Measurements from ENCODE around the gene MAPK4.

The MAPK4 gene

GRCh38 chr18:50711386-50711785, 151.5 kb downstream of the MAPK4 start:
- Histone ChIP-seq H3K27ac (ENCODE audit: low read length) (no peak overlapping the region), H3K36me3 (ENCODE audit: control insufficient read depth in 1 of 2, insufficient read depth in 2 of 2, low read length in 2 of 2) (peaks cover 0 to 10% of the 10 kb centered on the region in 2 donors), H3K27me3 (ENCODE audit: low read depth, low read length) (no peaks in the 10 kb centered on the region), H3K9me3 (ENCODE audit: control insufficient read depth in 1 of 2, low read length in 2 of 2) (peaks cover 0 to 4% of the 10 kb centered on the region in 2 donors), H3K4me3 (ENCODE audit: low read depth in 1 of 2, low read length in 2 of 2) (no peak overlapping the region), H3K4me1 (ENCODE audit: control insufficient read depth in 1 of 2, insufficient read depth in 2 of 2, low read length in 2 of 2) (peaks cover 0 to 6% of the 10 kb centered on the region in 2 donors)

GRCh38 chr18:50715919-50716318, 156.0 kb downstream of the MAPK4 start:
- Histone ChIP-seq H3K4me1 (ENCODE audit: control insufficient read depth in 1 of 2, insufficient read depth in 2 of 2, low read length in 2 of 2) (no peaks in the 10 kb centered on the region), H3K9me3 (ENCODE audit: control insufficient read depth in 1 of 2, low read length in 2 of 2) (peaks cover 0 to 4% of the 10 kb centered on the region in 2 donors), H3K27ac (ENCODE audit: low read length) (no peak overlapping the region), H3K27me3 (ENCODE audit: low read depth, low read length) (no peaks in the 10 kb centered on the region), H3K36me3 (ENCODE audit: control insufficient read depth in 1 of 2, insufficient read depth in 2 of 2, low read length in 2 of 2) (peaks cover 0 to 14% of the 10 kb centered on the region in 2 donors), H3K4me3 (ENCODE audit: low read depth in 1 of 2, low read length in 2 of 2) (no peak overlapping the region)

DNA sequence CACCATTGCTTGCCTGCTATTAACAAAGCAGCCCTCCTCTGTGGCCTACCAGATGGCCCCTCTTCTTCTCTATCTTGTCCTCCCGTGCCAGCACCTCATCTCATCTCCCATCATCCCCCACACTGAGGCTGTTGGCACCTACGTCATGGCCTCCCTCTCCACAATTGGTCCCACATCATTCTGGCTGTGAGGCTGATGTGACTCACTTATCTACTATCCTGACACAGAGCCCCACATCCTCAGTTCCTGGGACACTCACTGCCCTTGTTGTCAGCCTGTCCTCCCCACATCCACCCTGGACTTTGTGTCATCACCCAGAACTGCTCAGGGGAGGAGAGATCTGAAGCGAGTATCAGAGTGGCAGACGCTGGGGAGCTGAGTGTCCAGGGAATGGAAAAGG, 157.0 kb downstream of the MAPK4 start:
- peaks cover 0 to 4% of the 10 kb centered on the region in 2 donors for H3K9me3 ChIP-seq (ENCODE audit: control insufficient read depth in 1 of 2, low read length in 2 of 2)
- no peaks in the 10 kb centered on the region for H3K4me1 ChIP-seq (ENCODE audit: control insufficient read depth in 1 of 2, insufficient read depth in 2 of 2, low read length in 2 of 2)
- no peaks in the 10 kb centered on the region for H3K27me3 ChIP-seq (ENCODE audit: low read depth, low read length)
- H3K27ac ChIP-seq (ENCODE audit: low read length) = no peak overlapping the region
- H3K4me3 ChIP-seq (ENCODE audit: low read depth in 1 of 2, low read length in 2 of 2) = no peak overlapping the region
- peaks cover 0 to 14% of the 10 kb centered on the region in 2 donors for H3K36me3 ChIP-seq (ENCODE audit: control insufficient read depth in 1 of 2, insufficient read depth in 2 of 2, low read length in 2 of 2)

DNA sequence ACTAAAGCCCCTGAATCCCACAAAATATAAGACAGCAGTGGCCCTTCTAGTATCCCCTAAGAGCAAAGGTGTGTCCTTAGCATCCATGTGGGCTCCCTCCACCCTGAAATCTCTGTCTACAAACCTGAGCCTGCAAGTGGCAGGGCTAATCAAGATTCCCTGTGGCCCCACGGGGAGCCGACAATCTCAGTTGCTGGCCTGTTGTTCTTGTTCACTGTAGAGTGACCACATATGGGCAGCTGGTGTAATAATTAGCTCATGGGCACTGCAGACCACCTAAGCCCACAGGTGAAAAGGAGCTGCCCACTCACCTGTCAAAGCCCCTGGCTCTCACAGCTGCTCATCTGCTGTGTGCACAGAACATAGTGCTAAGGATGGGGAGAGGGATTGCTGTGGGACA, 157.7 kb downstream of the MAPK4 start:
- no peaks in the 10 kb centered on the region for H3K4me1 ChIP-seq (ENCODE audit: control insufficient read depth in 1 of 2, insufficient read depth in 2 of 2, low read length in 2 of 2)
- peaks cover 0 to 4% of the 10 kb centered on the region in 2 donors for H3K9me3 ChIP-seq (ENCODE audit: control insufficient read depth in 1 of 2, low read length in 2 of 2)
- no peak overlapping the region for H3K4me3 ChIP-seq (ENCODE audit: low read depth in 1 of 2, low read length in 2 of 2)
- no peaks in the 10 kb centered on the region for H3K27me3 ChIP-seq (ENCODE audit: low read depth, low read length)
- no peak overlapping the region for H3K27ac ChIP-seq (ENCODE audit: low read length)
- H3K36me3 ChIP-seq (ENCODE audit: control insufficient read depth in 1 of 2, insufficient read depth in 2 of 2, low read length in 2 of 2) = peaks cover 0 to 14% of the 10 kb centered on the region in 2 donors

GRCh38 chr18:50719471-50720324, 159.8 kb downstream of the MAPK4 start:
- Histone ChIP-seq H3K27me3 (ENCODE audit: low read depth, low read length) (no peaks in the 10 kb centered on the region), H3K9me3 (ENCODE audit: control insufficient read depth in 1 of 2, low read length in 2 of 2) (peaks cover 0 to 4% of the 10 kb centered on the region in 2 donors), H3K36me3 (ENCODE audit: control insufficient read depth in 1 of 2, insufficient read depth in 2 of 2, low read length in 2 of 2) (peaks cover 0 to 14% of the 10 kb centered on the region in 2 donors), H3K27ac (ENCODE audit: low read length) (no peak overlapping the region), H3K4me1 (ENCODE audit: control insufficient read depth in 1 of 2, insufficient read depth in 2 of 2, low read length in 2 of 2) (no peaks in the 10 kb centered on the region), H3K4me3 (ENCODE audit: low read depth in 1 of 2, low read length in 2 of 2) (no peak overlapping the region)

- Histone ChIP-seq H3K4me1 (ENCODE audit: control insufficient read depth in 1 of 2, insufficient read depth in 2 of 2, low read length in 2 of 2) (no peaks in the 10 kb centered on the region), H3K9me3 (ENCODE audit: control insufficient read depth in 1 of 2, low read length in 2 of 2) (peaks cover 0 to 1% of the 10 kb centered on the region in 2 donors), H3K27me3 (ENCODE audit: low read depth, low read length) (no peaks in the 10 kb centered on the region), H3K27ac (ENCODE audit: low read length) (no peak overlapping the region), H3K4me3 (ENCODE audit: low read depth in 1 of 2, low read length in 2 of 2) (no peak overlapping the region), H3K36me3 (ENCODE audit: control insufficient read depth in 1 of 2, insufficient read depth in 2 of 2, low read length in 2 of 2) (peaks cover 0 to 12% of the 10 kb centered on the region in 2 donors)
Observed at GRCh38 chr18:50720325-50720674, 160.4 kb downstream of the MAPK4 start.

GRCh38 chr18:50721006-50721405, 161.1 kb downstream of the MAPK4 start:
- H3K4me3 ChIP-seq (ENCODE audit: low read depth in 1 of 2, low read length in 2 of 2) = no peak overlapping the region
- H3K27ac ChIP-seq (ENCODE audit: low read length) = no peak overlapping the region
- H3K4me1 ChIP-seq (ENCODE audit: control insufficient read depth in 1 of 2, insufficient read depth in 2 of 2, low read length in 2 of 2) = no peaks in the 10 kb centered on the region
- H3K9me3 ChIP-seq (ENCODE audit: control insufficient read depth in 1 of 2, low read length in 2 of 2) = no peaks in the 10 kb centered on the region
- no peaks in the 10 kb centered on the region for H3K27me3 ChIP-seq (ENCODE audit: low read depth, low read length)
- H3K36me3 ChIP-seq (ENCODE audit: control insufficient read depth in 1 of 2, insufficient read depth in 2 of 2, low read length in 2 of 2) = peaks cover 0 to 5% of the 10 kb centered on the region in 2 donors

DNA sequence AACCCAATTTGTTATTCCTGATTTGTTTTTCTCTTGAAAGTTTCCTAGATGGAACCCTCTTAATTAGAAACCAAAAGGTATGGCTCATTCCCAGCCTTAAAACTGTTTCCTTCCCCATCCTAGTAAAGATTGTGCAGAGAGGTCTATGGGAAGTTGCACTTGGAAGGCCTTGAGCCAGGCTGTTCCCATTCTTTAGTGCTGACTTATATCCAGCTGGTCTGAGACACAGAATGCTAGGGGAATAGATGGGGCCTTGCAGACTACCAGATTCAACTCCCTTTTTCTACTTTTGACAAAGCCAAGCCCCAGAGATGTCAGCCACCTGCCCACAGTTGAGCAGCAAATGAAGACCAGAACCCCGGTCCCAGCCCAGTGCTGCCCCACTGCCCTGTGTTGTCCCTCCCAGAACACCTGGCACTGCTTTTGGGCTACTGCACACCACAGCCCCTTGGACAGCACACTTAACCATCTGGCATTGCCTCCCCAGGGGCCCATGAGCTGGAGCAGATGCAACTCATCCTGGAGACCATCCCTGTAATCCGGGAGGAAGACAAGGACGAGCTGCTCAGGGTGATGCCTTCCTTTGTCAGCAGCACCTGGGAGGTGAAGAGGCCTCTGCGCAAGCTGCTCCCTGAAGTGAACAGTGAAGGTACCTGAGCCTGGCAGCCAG, 161.7 kb downstream of the MAPK4 start:
- no peaks in the 10 kb centered on the region for H3K4me1 ChIP-seq (ENCODE audit: control insufficient read depth in 1 of 2, insufficient read depth in 2 of 2, low read length in 2 of 2)

DNA sequence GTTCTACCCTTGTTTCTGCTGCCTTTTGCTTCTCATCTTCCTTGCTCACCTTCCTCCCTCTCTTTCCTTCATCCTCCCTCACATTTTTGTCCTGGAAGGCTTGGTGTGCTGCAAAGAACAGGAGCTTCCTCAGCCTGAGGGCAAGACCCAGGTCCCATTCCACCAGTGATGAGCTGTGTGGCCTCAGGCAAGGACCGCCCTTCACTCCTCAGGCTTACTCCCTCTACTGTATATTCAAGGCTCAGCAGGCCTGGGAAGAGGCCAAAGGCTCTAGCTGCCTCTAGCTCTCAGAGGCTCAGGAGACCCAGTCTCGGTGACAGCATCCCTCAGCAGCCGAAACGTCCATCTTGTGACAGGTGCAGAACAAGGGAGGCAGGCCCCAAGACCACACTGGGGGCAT, 162.4 kb downstream of the MAPK4 start:
- no peak overlapping the region for H3K27ac ChIP-seq (ENCODE audit: low read length)
- H3K36me3 ChIP-seq (ENCODE audit: control insufficient read depth in 1 of 2, insufficient read depth in 2 of 2, low read length in 2 of 2) = peaks cover 0 to 4% of the 10 kb centered on the region in 2 donors
- H3K4me3 ChIP-seq (ENCODE audit: low read depth in 1 of 2, low read length in 2 of 2) = no peak overlapping the region
- H3K27me3 ChIP-seq (ENCODE audit: low read depth, low read length) = no peaks in the 10 kb centered on the region
- no peaks in the 10 kb centered on the region for H3K4me1 ChIP-seq (ENCODE audit: control insufficient read depth in 1 of 2, insufficient read depth in 2 of 2, low read length in 2 of 2)
- no peaks in the 10 kb centered on the region for H3K9me3 ChIP-seq (ENCODE audit: control insufficient read depth in 1 of 2, low read length in 2 of 2)

More for the DNA sequence above, 161.7 kb downstream of the MAPK4 start:
- Histone ChIP-seq H3K27ac (ENCODE audit: low read length) (no peak overlapping the region), H3K36me3 (ENCODE audit: control insufficient read depth in 1 of 2, insufficient read depth in 2 of 2, low read length in 2 of 2) (peaks cover 0 to 4% of the 10 kb centered on the region in 2 donors), H3K27me3 (ENCODE audit: low read depth, low read length) (no peaks in the 10 kb centered on the region), H3K4me3 (ENCODE audit: low read depth in 1 of 2, low read length in 2 of 2) (no peak overlapping the region), H3K9me3 (ENCODE audit: control insufficient read depth in 1 of 2, low read length in 2 of 2) (no peaks in the 10 kb centered on the region)

DNA sequence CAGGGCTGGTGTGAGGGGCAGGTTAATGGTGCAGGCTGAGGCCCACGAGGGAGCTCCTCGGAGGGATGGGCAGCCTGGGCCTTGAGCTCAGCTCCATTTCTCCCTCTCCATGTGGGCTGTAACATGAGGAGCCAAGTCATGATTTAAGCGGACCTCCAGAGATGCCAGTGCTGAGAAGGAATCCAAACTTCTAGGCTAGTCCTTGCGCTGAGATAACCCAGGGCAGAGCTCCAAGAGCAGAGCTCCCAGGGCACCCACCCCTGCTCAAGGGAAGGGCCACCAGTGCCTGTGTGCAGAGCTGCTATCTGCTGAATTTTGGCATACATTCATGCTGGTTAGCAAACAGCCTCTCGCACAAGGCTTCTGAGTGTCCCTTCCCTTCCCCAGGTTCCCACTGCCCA, 164.9 kb downstream of the MAPK4 start:
- no peaks in the 10 kb centered on the region for H3K27me3 ChIP-seq (ENCODE audit: low read depth, low read length)
- no peak overlapping the region for H3K27ac ChIP-seq (ENCODE audit: low read length)
- no peaks in the 10 kb centered on the region for H3K36me3 ChIP-seq (ENCODE audit: control insufficient read depth in 1 of 2, insufficient read depth in 2 of 2, low read length in 2 of 2)
- H3K9me3 ChIP-seq (ENCODE audit: control insufficient read depth in 1 of 2, low read length in 2 of 2) = no peaks in the 10 kb centered on the region
- H3K4me3 ChIP-seq (ENCODE audit: low read depth in 1 of 2, low read length in 2 of 2) = no peak overlapping the region
- H3K4me1 ChIP-seq (ENCODE audit: control insufficient read depth in 1 of 2, insufficient read depth in 2 of 2, low read length in 2 of 2) = no peaks in the 10 kb centered on the region

- H3K9me3 ChIP-seq (ENCODE audit: control insufficient read depth in 1 of 2, low read length in 2 of 2) = no peaks in the 10 kb centered on the region
- no peaks in the 10 kb centered on the region for H3K36me3 ChIP-seq (ENCODE audit: control insufficient read depth in 1 of 2, insufficient read depth in 2 of 2, low read length in 2 of 2)
- no peaks in the 10 kb centered on the region for H3K4me1 ChIP-seq (ENCODE audit: control insufficient read depth in 1 of 2, insufficient read depth in 2 of 2, low read length in 2 of 2)
- H3K27me3 ChIP-seq (ENCODE audit: low read depth, low read length) = no peaks in the 10 kb centered on the region
- H3K4me3 ChIP-seq (ENCODE audit: low read depth in 1 of 2, low read length in 2 of 2) = no peak overlapping the region
- H3K27ac ChIP-seq (ENCODE audit: low read length) = no peak overlapping the region
Observed at GRCh38 chr18:50726960-50727589, 167.2 kb downstream of the MAPK4 start.

Measured in muscle layer of duodenum (tissue), 2 donors.